ENCODE measurements around the gene TRMT2B.

Gene TRMT2B

DNA sequence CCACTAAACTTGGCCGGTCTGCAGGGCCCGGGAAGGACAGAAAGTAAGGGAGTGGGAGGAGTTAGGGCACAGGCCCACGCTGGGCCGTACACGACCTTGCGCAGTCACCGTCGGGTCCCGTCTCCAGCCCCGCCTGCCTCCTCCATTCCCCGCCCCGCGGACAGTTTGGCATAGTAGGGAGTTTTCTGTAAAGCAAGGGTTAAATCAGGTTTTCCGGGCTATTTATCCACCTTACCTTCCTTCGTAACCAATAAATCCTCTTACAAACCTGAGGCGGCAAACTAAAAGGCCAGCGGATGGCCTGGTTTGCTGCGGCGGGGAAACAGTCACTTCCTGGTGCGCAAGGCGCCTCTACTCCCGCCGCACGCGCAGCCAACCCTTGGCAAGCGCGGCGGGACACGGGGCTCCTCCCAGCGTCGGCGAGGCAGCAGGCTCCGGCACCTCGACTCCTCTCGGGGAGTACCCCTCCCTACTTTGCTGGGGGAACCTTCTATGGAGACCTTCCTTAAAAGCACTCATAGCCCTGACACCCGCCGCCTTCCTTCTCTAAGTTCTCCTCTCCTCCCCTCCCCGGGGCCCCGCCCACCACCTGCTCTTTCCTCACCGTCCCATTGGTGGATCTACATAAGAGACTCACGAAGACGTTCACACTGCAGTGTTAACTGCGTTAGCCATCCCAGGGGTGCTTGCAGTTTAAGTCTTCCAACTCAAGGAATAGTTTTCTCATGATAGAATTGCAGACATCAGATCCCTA is at the start of gene TRMT2B (continued):
- peak; percentile 56 for TF ChIP-seq ZBTB26 (tag by site-specific recombination; optimal IDR thresholded peaks at IDR 0.05)
- TF ChIP-seq KLF10 (tag by site-specific recombination; IDR thresholded peaks at IDR 0.05): no peak
- TF ChIP-seq ZNF555 (tag by site-specific recombination; conservative IDR thresholded peaks at IDR 0.05): no peak
- TF ChIP-seq ZNF707 (tag by site-specific recombination; IDR thresholded peaks at IDR 0.05): no peak
- no peak for TF ChIP-seq ZBTB17 (tag by site-specific recombination; IDR thresholded peaks at IDR 0.05)
- TF ChIP-seq ZNF629 (tag by site-specific recombination; IDR thresholded peaks at IDR 0.05): peak; percentile 40; the same call in 1 of the 2 replicates
- TF ChIP-seq KLF9 (tag by site-specific recombination; IDR thresholded peaks at IDR 0.05; ENCODE audit: low read depth): peak; percentile 77; the same call in 1 of the 2 replicates
- TF ChIP-seq ZNF660 (tag by site-specific recombination; IDR thresholded peaks at IDR 0.05): no peak
- TF ChIP-seq ZBTB11 (tag by site-specific recombination; conservative IDR thresholded peaks at IDR 0.05; ENCODE audit: low read depth): peak; percentile 69
- TF ChIP-seq ZNF391 (tag by site-specific recombination; IDR thresholded peaks at IDR 0.05; ENCODE audit: borderline replicate concordance, low read depth): 0 out of 2 replicates have a peak, but pooled peaks have one; percentile 31
- TF ChIP-seq ZNF626 (tag by site-specific recombination; IDR thresholded peaks at IDR 0.05): no peak
- TF ChIP-seq ZNF354C (tag by site-specific recombination; IDR thresholded peaks at IDR 0.05; ENCODE audit: borderline replicate concordance, low read depth): no peak
- no peak for TF ChIP-seq ZNF449 (tag by site-specific recombination; IDR thresholded peaks at IDR 0.05)
- no peak for TF ChIP-seq ZNF26 (tag by site-specific recombination; IDR thresholded peaks at IDR 0.05)
- TF ChIP-seq ZNF513 (tag by site-specific recombination; IDR thresholded peaks at IDR 0.05): no peak
- no peak for TF ChIP-seq ZNF394 (tag by site-specific recombination; IDR thresholded peaks at IDR 0.05; ENCODE audit: borderline replicate concordance)
- no peak for TF ChIP-seq ZNF214 (tag by site-specific recombination; IDR thresholded peaks at IDR 0.05; ENCODE audit: borderline replicate concordance)
- no peak for TF ChIP-seq HOXD13 (CRISPR knock-in tag; IDR thresholded peaks at IDR 0.05; ENCODE audit: borderline replicate concordance)
- TF ChIP-seq ZNF174 (tag by site-specific recombination; IDR thresholded peaks at IDR 0.05): no peak
- TF ChIP-seq ZNF202 (tag by site-specific recombination; IDR thresholded peaks at IDR 0.05; ENCODE audit: borderline replicate concordance): no peak
- TF ChIP-seq, protein P1, sequence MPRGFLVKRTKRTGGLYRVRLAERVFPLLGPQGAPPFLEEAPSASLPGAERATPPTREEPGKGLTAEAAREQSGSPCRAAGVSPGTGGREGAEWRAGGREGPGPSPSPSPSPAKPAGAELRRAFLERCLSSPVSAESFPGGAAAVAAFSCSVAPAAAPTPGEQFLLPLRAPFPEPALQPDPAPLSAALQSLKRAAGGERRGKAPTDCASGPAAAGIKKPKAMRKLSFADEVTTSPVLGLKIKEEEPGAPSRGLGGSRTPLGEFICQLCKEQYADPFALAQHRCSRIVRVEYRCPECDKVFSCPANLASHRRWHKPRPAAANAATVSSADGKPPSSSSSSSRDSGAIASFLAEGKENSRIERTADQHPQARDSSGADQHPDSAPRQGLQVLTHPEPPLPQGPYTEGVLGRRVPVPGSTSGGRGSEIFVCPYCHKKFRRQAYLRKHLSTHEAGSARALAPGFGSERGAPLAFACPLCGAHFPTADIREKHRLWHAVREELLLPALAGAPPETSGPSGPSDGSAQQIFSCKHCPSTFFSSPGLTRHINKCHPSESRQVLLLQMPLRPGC (tag by site-specific recombination; IDR thresholded peaks at IDR 0.05): no peak
- TF ChIP-seq ZNF341 (tag by site-specific recombination; IDR thresholded peaks at IDR 0.05; ENCODE audit: low read depth): peak; percentile 78
- TF ChIP-seq, protein P2, sequence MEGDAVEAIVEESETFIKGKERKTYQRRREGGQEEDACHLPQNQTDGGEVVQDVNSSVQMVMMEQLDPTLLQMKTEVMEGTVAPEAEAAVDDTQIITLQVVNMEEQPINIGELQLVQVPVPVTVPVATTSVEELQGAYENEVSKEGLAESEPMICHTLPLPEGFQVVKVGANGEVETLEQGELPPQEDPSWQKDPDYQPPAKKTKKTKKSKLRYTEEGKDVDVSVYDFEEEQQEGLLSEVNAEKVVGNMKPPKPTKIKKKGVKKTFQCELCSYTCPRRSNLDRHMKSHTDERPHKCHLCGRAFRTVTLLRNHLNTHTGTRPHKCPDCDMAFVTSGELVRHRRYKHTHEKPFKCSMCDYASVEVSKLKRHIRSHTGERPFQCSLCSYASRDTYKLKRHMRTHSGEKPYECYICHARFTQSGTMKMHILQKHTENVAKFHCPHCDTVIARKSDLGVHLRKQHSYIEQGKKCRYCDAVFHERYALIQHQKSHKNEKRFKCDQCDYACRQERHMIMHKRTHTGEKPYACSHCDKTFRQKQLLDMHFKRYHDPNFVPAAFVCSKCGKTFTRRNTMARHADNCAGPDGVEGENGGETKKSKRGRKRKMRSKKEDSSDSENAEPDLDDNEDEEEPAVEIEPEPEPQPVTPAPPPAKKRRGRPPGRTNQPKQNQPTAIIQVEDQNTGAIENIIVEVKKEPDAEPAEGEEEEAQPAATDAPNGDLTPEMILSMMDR (tag by site-specific recombination; IDR thresholded peaks at IDR 0.05): no peak
- TF ChIP-seq ZNF704 (tag by site-specific recombination; IDR thresholded peaks at IDR 0.05): no peak

Measured in HEK293 (cell line).